CD4-positive, CD25-positive, alpha-beta regulatory T cell (primary cell): Measurements from ENCODE around the gene RFPL4AL1. TPM values are rescaled to one million over a fixed set of nuclear protein-coding genes. Genes with fewer than 3 reads are reported as not detected.
"Not testable (repeated sequence)": the region's sequence is repeated elsewhere in the genome, so short reads cannot be mapped to it uniquely, and the experiment has no call there.

ENCODE experiments used
- ATAC-seq, 2 donors: fragments of 150-1000 bp; cut with Tn5 transposase; one replicate each; pipeline ENCODE4 v1.10.0; 2021; ENCODE audit warnings: low read depth in 2 of 2, moderate number of reproducible peaks in 2 of 2, moderate library complexity in 1 of 2
- DNase-seq, 3 donors: peaks; one replicate each; pipeline versions ENCODE4 v3.0.0 to v3.0.0-alpha.2; 2012 to 2022; ENCODE audit warnings: mixed read lengths in 1 of 3
- H3K27ac ChIP-seq: one replicate; pipeline ENCODE4 v1.7.0; 2013; ENCODE audit warnings: mild to moderate bottlenecking, low read length; ENCODE audit not compliant: insufficient read depth, poor library complexity, severe bottlenecking
- H3K27me3 ChIP-seq: one replicate; pipeline ENCODE4 v1.7.0; 2013; ENCODE audit warnings: low read length; ENCODE audit not compliant: control insufficient read depth, insufficient read depth
- H3K36me3 ChIP-seq: one replicate; pipeline ENCODE4 v1.7.0; 2013; ENCODE audit warnings: mild to moderate bottlenecking, low read length, moderate library complexity; ENCODE audit not compliant: control insufficient read depth, insufficient read depth
- H3K4me1 ChIP-seq: 2 replicates; pipeline ENCODE4 v1.7.0; 2013; ENCODE audit warnings: mild to moderate bottlenecking, low read length; ENCODE audit not compliant: insufficient read depth, control insufficient read depth, poor library complexity, severe bottlenecking
- H3K4me3 ChIP-seq: one replicate; pipeline ENCODE4 v1.7.0; 2013; ENCODE audit warnings: low read depth, mild to moderate bottlenecking, low read length, moderate library complexity
- H3K9me3 ChIP-seq, 2 experiments: 1 replicate in 1 of 2; 2 replicates in 1 of 2; pipeline ENCODE4 v1.7.0; 2013; ENCODE audit warnings: low read length in 2 of 2, mild to moderate bottlenecking in 1 of 2, moderate library complexity in 1 of 2; ENCODE audit not compliant: control insufficient read depth in 2 of 2
- H3K27ac Mint-ChIP-seq, 3 donors: one replicate each; pipeline ENCODE4 v1.8.0; 2020 to 2022; ENCODE audit warnings: mild to moderate bottlenecking in 3 of 3, mixed read lengths in 3 of 3, moderate library complexity in 2 of 3
- H3K27me3 Mint-ChIP-seq: one replicate; pipeline ENCODE4 v1.8.0; 2022; ENCODE audit warnings: mild to moderate bottlenecking, mixed read lengths
- H3K36me3 Mint-ChIP-seq: one replicate; pipeline ENCODE4 v1.8.0; 2020; ENCODE audit warnings: mixed read lengths
- H3K4me1 Mint-ChIP-seq, 4 donors: one replicate each; pipeline ENCODE4 v1.8.0; 2020 to 2022; ENCODE audit warnings: mixed read lengths in 4 of 4, mild to moderate bottlenecking in 1 of 4
- H3K4me3 Mint-ChIP-seq, 4 donors: one replicate each; pipeline ENCODE4 v1.8.0; 2020 to 2022; ENCODE audit warnings: mild to moderate bottlenecking in 4 of 4, mixed read lengths in 4 of 4, moderate library complexity in 3 of 4
- H3K9me3 Mint-ChIP-seq, 7 donors: one replicate each; pipeline ENCODE4 v1.8.0; 2020 to 2022; ENCODE audit warnings: mixed read lengths in 7 of 7, mild to moderate bottlenecking in 3 of 7, moderate library complexity in 2 of 7
- polyA plus RNA-seq, 4 donors: library from polyadenylated mRNA; unstranded; fragments of 300-500 nt; fragmentation: Illumina TruSeq; gene quantifications; one replicate each; pipeline ENCODE4 v1.2.3, GENCODE V29; 2021
- total RNA-seq: library from RNA; stranded (reverse); gene quantifications from one replicate; pipeline ENCODE4 v1.2.3, GENCODE V29; 2022

Gene RFPL4AL1
- total RNA-seq (not detected), polyA plus RNA-seq (not detected)

DNA sequence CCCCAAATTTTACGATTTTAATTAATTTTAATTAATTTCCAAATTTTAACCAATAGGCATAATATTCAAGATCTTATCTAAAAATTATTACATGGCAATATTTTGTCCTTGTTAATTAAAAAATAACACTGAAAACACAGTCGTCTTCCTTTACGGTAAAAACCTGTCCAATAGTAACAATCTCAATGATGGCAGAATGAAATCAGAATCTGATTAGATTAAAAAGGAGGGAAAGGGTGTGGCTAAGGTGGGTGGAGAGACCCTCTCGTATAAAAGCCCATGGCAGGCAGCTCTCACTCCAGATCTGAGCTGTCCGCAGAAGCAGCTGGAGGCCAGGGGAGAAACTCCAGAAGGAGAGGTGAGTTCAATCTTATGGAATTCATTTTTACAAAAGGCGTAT is at the start of gene RFPL4AL1:
RFPL4AL1 (plus strand) TSS at position 301 of the 400 bp plus-strand sequence. CDS start 2,687 bp downstream, outside the sequence.
- not testable (repeated sequence) for H3K9me3 Mint-ChIP-seq, H3K36me3 Mint-ChIP-seq

DNA sequence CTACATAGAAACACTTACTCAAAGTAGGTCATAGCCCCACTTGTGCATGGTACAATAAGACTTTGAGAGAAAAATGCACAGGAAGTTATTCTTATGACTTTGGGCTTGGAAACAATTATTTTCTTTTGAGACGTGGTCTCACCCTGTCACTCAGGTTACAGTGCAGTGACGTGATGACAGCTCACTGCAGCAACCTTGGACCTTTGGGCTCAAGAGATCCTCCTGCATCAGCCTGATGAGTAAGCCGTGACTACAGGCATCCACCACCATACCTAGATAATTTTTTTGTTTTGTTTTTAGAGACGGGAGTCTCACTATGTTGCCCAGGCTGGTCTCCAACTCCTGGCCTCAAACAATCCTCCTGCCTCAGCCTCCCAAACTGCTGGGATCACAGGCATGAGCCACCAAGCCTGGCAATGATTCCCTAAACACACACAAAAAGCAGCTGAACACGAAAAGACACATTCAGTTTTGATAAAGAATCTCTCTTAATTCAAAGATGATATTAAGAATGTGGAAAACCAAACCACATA is 48.6 kb upstream of the RFPL4AL1 start:
- Mint-ChIP-seq H3K27me3 (peaks cover 14% of the 10 kb centered on the region), H3K4me3 (no peak overlapping the region), H3K9me3 (peaks cover 0 to 22% (median 14%) of the 10 kb centered on the region in 7 donors), H3K4me1 (no peaks in the 10 kb centered on the region), H3K27ac (no peak overlapping the region), H3K36me3 (no peaks in the 10 kb centered on the region)
- DNase-seq (no peak), ATAC-seq (no peak)
- Histone ChIP-seq H3K27ac (no peak overlapping the region), H3K9me3 (peaks cover 5 to 11% of the 10 kb centered on the region in 2 experiments), H3K4me1 (no peaks in the 10 kb centered on the region), H3K36me3 (no peaks in the 10 kb centered on the region), H3K27me3 (no peaks in the 10 kb centered on the region), H3K4me3 (no peak overlapping the region)

More for the DNA sequence above, at the start of gene RFPL4AL1:
- H3K27me3 Mint-ChIP-seq, H3K4me1 Mint-ChIP-seq, H3K4me3 ChIP-seq, H3K4me1 ChIP-seq, H3K4me3 Mint-ChIP-seq, H3K27ac ChIP-seq, DNase-seq, ATAC-seq, H3K9me3 ChIP-seq, H3K36me3 ChIP-seq, H3K27ac Mint-ChIP-seq, H3K27me3 ChIP-seq: not testable (repeated sequence)

DNA sequence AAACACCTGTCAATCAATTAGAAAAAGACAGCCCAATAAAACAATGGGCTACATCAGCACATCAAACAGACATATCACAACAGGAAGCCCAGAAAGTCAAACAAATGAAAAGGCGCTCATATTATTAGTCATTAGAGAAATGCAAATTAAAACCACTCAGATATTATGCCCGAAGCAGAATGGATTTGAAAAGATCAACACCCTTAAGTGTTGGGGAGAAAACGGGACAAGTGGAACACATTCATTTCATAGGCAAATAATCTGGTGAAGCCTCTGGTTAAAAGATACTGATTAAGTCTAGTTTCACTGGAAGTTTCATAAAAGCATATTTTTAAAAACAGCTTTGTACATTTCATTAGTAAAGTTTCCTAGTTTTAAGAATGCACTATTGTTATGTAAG is 48.1 kb upstream of the RFPL4AL1 start:
- Histone ChIP-seq H3K4me1 (no peaks in the 10 kb centered on the region), H3K27ac (no peak overlapping the region), H3K9me3 (peaks cover 5 to 11% of the 10 kb centered on the region in 2 experiments), H3K36me3 (no peaks in the 10 kb centered on the region), H3K27me3 (no peaks in the 10 kb centered on the region), H3K4me3 (no peak overlapping the region)
- Mint-ChIP-seq H3K27ac (no peak overlapping the region), H3K4me3 (no peak overlapping the region), H3K27me3 (peaks cover 14% of the 10 kb centered on the region), H3K4me1 (no peaks in the 10 kb centered on the region), H3K9me3 (peaks cover 0 to 22% (median 14%) of the 10 kb centered on the region in 7 donors), H3K36me3 (no peaks in the 10 kb centered on the region)
- ATAC-seq (no peak), DNase-seq (no peak)

DNA sequence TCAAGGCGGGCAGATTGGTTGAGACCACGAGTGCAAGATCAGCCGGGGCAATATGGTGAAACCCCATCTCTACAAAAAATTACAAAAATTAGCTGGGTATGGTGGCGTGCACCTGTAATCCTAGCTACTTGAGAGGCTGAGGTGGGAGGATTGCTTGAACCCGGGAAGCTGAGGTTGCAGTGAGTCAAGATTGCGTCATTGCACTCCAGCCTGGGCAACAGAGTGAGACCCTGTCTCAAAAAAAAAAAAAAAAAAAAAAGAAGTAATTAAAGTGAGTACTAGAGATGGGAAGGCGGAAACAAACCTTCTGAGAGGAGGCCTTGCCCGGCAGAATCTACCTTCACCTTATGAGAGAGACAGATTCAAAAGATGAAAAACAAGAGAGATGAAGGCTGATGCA is 45.4 kb upstream of the RFPL4AL1 start:
- Mint-ChIP-seq H3K27me3 (peaks cover 27% of the 10 kb centered on the region), H3K27ac (no peak overlapping the region), H3K9me3 (peaks cover 0 to 22% (median 14%) of the 10 kb centered on the region in 7 donors), H3K4me3 (no peak overlapping the region), H3K4me1 (no peaks in the 10 kb centered on the region), H3K36me3 (no peaks in the 10 kb centered on the region)
- no peaks in the 10 kb centered on the region for H3K4me1 ChIP-seq
- H3K9me3 ChIP-seq: peaks cover 5 to 11% of the 10 kb centered on the region in 2 experiments
- no peak overlapping the region for H3K27ac ChIP-seq
- no peak for DNase-seq
- ATAC-seq: no peak
- no peaks in the 10 kb centered on the region for H3K36me3 ChIP-seq
- H3K4me3 ChIP-seq: no peak overlapping the region
- no peaks in the 10 kb centered on the region for H3K27me3 ChIP-seq

DNA sequence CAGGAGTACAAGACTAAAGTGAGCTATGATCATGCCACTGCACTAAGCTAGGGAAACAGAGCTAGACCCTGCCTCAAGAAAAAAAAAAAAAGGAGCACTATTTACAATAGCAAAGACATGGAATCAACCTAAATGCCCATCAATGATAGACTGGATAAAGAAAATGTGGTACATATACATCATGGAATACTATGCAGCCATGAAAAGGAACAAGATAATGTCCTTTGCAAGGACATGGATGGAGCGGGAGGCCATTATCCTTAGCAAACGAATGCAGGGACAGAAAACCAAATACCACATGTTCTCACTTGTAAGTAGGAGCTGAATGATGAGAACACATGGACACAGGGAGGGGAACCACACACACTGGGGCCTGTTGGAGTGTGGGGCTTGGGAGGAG is 38.5 kb upstream of the RFPL4AL1 start:
- not testable (repeated sequence) for DNase-seq, H3K27ac ChIP-seq

DNA sequence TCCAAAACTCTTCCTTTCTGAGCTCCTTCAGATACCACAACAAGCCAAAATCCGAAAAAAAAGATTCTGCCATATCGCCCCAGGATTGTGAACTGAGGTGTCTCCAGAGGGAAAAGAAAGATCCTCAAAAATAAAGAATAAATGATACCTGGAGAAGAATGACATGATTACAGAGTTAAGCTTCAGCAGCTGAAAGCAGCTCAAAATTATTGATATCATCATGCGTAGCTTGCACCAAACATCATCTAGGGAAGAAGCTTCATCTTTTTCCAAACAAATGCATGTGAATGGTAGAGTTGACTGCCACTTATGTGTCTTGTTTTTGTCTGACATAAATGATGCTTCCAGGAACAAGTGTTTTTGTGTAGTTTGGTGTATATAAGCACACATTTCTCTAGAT is 30.6 kb upstream of the RFPL4AL1 start, which contains the start of gene NLRP9:
NLRP9 (minus strand) TSS at position 101 of the 400 bp plus-strand sequence; CDS start at position 73, 28 bp downstream.
- DNase-seq (no peak), ATAC-seq (no peak)
- Mint-ChIP-seq H3K4me1 (no peaks in the 10 kb centered on the region), H3K27ac (no peak within 1 kb of the TSS), H3K27me3 (peaks cover 5% of the 10 kb centered on the region), H3K9me3 (peaks cover 0 to 2% (median 0%) of the 10 kb centered on the region in 7 donors), H3K4me3 (no peak within 1 kb of the TSS), H3K36me3 (no peaks in the 10 kb centered on the region)
- Histone ChIP-seq H3K27me3 (peaks cover 3% of the 10 kb centered on the region), H3K36me3 (no peaks in the 10 kb centered on the region), H3K4me1 (no peaks in the 10 kb centered on the region), H3K9me3 (no peaks in the 10 kb centered on the region), H3K27ac (no peak within 1 kb of the TSS), H3K4me3 (no peak within 1 kb of the TSS)

More for the DNA sequence above, 38.5 kb upstream of the RFPL4AL1 start:
- not testable (repeated sequence) for H3K9me3 ChIP-seq, H3K36me3 ChIP-seq, ATAC-seq, H3K4me3 ChIP-seq, H3K4me1 ChIP-seq, H3K36me3 Mint-ChIP-seq, H3K27me3 ChIP-seq, H3K9me3 Mint-ChIP-seq, H3K4me3 Mint-ChIP-seq, H3K4me1 Mint-ChIP-seq, H3K27ac Mint-ChIP-seq
- peaks cover 14% of the 10 kb centered on the region for H3K27me3 Mint-ChIP-seq

DNA sequence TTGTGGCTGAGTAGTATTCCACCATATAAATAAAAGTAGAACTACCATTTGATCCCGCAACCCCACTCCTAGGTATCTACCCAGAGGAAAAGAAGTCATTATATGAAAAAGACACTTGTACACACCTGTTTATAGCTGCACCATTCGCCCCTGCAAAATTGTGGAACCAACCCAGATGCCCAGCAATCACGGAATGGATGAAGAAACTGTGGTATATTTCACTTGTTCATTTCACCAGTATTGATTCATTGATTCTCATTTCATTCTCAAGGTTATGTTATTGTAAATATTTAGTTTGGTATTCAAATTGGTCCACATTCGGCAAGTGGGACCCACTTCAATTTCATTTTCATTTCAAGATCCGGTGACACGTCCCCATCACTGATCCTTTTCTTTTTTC is 18.2 kb upstream of the RFPL4AL1 start:
- no peaks in the 10 kb centered on the region for H3K36me3 ChIP-seq
- no peak for DNase-seq
- no peaks in the 10 kb centered on the region for H3K36me3 Mint-ChIP-seq
- no peaks in the 10 kb centered on the region for H3K4me1 Mint-ChIP-seq
- no peaks in the 10 kb centered on the region for H3K9me3 ChIP-seq
- no peaks in the 10 kb centered on the region for H3K4me1 ChIP-seq
- no peaks in the 10 kb centered on the region for H3K27me3 Mint-ChIP-seq
- no peak overlapping the region for H3K27ac ChIP-seq
- ATAC-seq: no peak
- H3K27ac Mint-ChIP-seq: no peak overlapping the region
- H3K4me3 Mint-ChIP-seq: no peak overlapping the region
- H3K9me3 Mint-ChIP-seq: peaks cover 0 to 3% (median 0%) of the 10 kb centered on the region in 7 donors
- no peaks in the 10 kb centered on the region for H3K27me3 ChIP-seq
- no peak overlapping the region for H3K4me3 ChIP-seq

DNA sequence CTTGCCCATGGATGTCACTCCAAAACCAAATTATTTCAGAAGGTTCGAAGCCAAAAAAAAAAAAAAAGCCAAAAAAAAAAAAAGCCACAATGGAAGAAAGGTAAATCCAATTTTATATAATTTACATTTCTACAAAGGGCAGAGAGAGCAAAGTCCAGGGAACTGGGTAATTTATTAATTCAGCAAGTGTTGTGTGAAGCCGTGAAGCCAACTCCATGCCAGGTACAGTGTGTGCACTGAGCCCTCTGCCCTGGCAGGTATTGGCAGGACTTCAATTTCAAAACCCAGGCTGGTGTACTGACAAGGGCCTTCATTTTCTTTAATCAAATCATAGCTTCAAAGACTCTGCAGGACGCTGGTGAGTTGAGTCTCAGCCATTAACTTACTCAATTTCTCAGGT is 15.5 kb upstream of the RFPL4AL1 start:
- H3K27ac ChIP-seq: no peak overlapping the region
- no peaks in the 10 kb centered on the region for H3K36me3 ChIP-seq
- Mint-ChIP-seq H3K27ac (no peak overlapping the region), H3K4me3 (no peak overlapping the region), H3K9me3 (peaks cover 0 to 4% (median 2%) of the 10 kb centered on the region in 7 donors), H3K27me3 (no peaks in the 10 kb centered on the region), H3K36me3 (no peaks in the 10 kb centered on the region), H3K4me1 (no peaks in the 10 kb centered on the region)
- no peaks in the 10 kb centered on the region for H3K4me1 ChIP-seq
- DNase-seq: no peak
- H3K27me3 ChIP-seq: no peaks in the 10 kb centered on the region
- no peak overlapping the region for H3K4me3 ChIP-seq
- ATAC-seq: no peak
- no peaks in the 10 kb centered on the region for H3K9me3 ChIP-seq
